Left ventricle myocardium superior (tissue), 1 donor: ENCODE results near the gene USP36. TPM values are rescaled to one million over a fixed set of nuclear protein-coding genes. Genes with fewer than 3 reads are reported as not detected.
"Not testable (repeated sequence)": the region's sequence is repeated elsewhere in the genome, so short reads cannot be mapped to it uniquely, and the experiment has no call there.

Experiments used
- ATAC-seq: fragments of 200-7000 bp; cut with Tn5 transposase; one replicate; pipeline ENCODE4 v1.9.1; 2020; ENCODE audit warnings: mild to moderate bottlenecking, moderate library complexity
- DNase-seq: peaks from one replicate; pipeline ENCODE4 v3.0.0-alpha.2; 2020
- intact Hi-C: fragments of 100-400 bp; cut with micrococcal nuclease; formaldehyde crosslinking; loops from one replicate; pipeline ENCODE4 v1.11.0; 2022
- total RNA-seq: library from RNA; stranded (reverse); fragmentation: NEBNext Ultra II Directional; extraction: Animal tissue kit (Norgen Biotek cat#: 25700); gene quantifications from one replicate; pipeline ENCODE4 v1.2.1, GENCODE V29; 2021
- donor health status: DM: no; HTN: yes; CAD: no; lungs with severe emphysema.

The USP36 gene
- total RNA-seq, 1 donor from 2014 or later, result 24.7 TPM

- intact Hi-C loops, result no loop called here
- no peak for ATAC-seq
- no peak for DNase-seq
Measured at GRCh38 chr17:78759969-78760352, 80.7 kb downstream of the USP36 start.

GRCh38 chr17:78759203-78759968, 81.2 kb downstream of the USP36 start:
- intact Hi-C loops, result no loop called here
- ATAC-seq (peak; percentile 82), DNase-seq (peak; percentile 84)

GRCh38 chr17:78753316-78754250, 87.0 kb downstream of the USP36 start:
- intact Hi-C loops, result no loop called here
- ATAC-seq (no peak), DNase-seq (no peak)

GRCh38 chr17:78751447-78752161, 89.0 kb downstream of the USP36 start:
- intact Hi-C loops, result no loop called here
- DNase-seq (no peak), ATAC-seq (no peak)

- DNase-seq, intact Hi-C loops, ATAC-seq: not testable (repeated sequence)
Measured at GRCh38 chr17:78751000-78751399, 89.6 kb downstream of the USP36 start.

GRCh38 chr17:78748730-78749317, 91.8 kb downstream of the USP36 start:
- intact Hi-C loops, result no loop called here
- DNase-seq (peak; percentile 61), ATAC-seq (peak; percentile 79)

- intact Hi-C loops, result no loop called here
- ATAC-seq, result peak; percentile 43
Measured at GRCh38 chr17:78748048-78748729, 92.4 kb downstream of the USP36 start.

GRCh38 chr17:78747488-78747887, 93.1 kb downstream of the USP36 start:
- intact Hi-C loops, result no loop called here
- DNase-seq (no peak), ATAC-seq (no peak)

More at GRCh38 chr17:78748048-78748729, 92.4 kb downstream of the USP36 start:
- no peak for DNase-seq

GRCh38 chr17:78746949-78747269, 93.7 kb downstream of the USP36 start:
- intact Hi-C loops, result no loop called here
- ATAC-seq (peak; percentile 40), DNase-seq (no peak)

- DNase-seq (no peak), ATAC-seq (peak; percentile 5)
- intact Hi-C loops, result no loop called here
Measured at GRCh38 chr17:78746263-78746948, 94.2 kb downstream of the USP36 start.

Other genes starting within 250 kb of the USP36 start
- 38.0 TPM for gene CYTH1, start 58.5 kb downstream of the USP36 start, total RNA-seq
- gene CEP295NL, start 62.4 kb upstream of the USP36 start, total RNA-seq, result 0.79 TPM
- 132 TPM for gene TIMP2, start 84.6 kb upstream of the USP36 start, total RNA-seq
- 822 TPM for gene LGALS3BP, start 139.1 kb upstream of the USP36 start, total RNA-seq
- 28.2 TPM for gene CANT1, start 168.9 kb upstream of the USP36 start, total RNA-seq
- 247 TPM for gene C1QTNF1, start 183.4 kb upstream of the USP36 start, total RNA-seq
- 32.8 TPM for gene ENGASE, start 234.0 kb upstream of the USP36 start, total RNA-seq